Caco-2 (cell line): ENCODE measurements around the gene TNNT1. TPM values are rescaled to one million over a fixed set of nuclear protein-coding genes. Genes with fewer than 3 reads are reported as not detected.

Experiments
- BruUV-seq: library from RNA; stranded (reverse); fragments of 400-500 nt; replicated peaks from 2 replicates; lab custom pipeline; 2021; lab: Mats Ljungman, UMichigan
- CTCF ChIA-PET: fragments of 300-600 bp; sonication (Branson Sonifier 250); formaldehyde crosslinking; loops from one replicate; lab custom pipeline; 2022; ENCODE audit warnings: antibody characterized with exemption; lab: Charles Lee
- POLR2A ChIA-PET: fragments of 300-600 bp; sonication (Branson Sonifier 250); formaldehyde crosslinking; loops from one replicate; lab custom pipeline; 2022; ENCODE audit warnings: antibody characterized with exemption; lab: Charles Lee
- DNase-seq, 2 experiments: peaks; one replicate each; pipeline versions ENCODE4 v3.0.0 to v3.0.0-alpha.2; 2020 to 2022
- H3K27me3 ChIP-seq: replicated peaks from 2 replicates; pipeline ENCODE4 v1.6.0; 2011; ENCODE audit warnings: low read length; ENCODE audit not compliant: control insufficient read depth, insufficient read depth
- H3K36me3 ChIP-seq: 2 replicates; pipeline ENCODE4 v1.5.1; 2011; ENCODE audit warnings: low read length; ENCODE audit not compliant: control insufficient read depth, insufficient read depth
- H3K4me1 ChIP-seq: fragments of 250-450 bp; sonication (Bioruptor Pico); 2 replicates; pipeline ENCODE4 v1.5.1; 2020; ENCODE audit warnings: mild to moderate bottlenecking
- H3K4me3 ChIP-seq: 2 replicates; pipeline ENCODE4 v1.5.1; 2011; ENCODE audit warnings: low read depth, mild to moderate bottlenecking, control low read depth, low read length
- H3K9me3 ChIP-seq: fragments of 250-450 bp; sonication (Bioruptor Pico); 2 replicates; pipeline ENCODE4 v1.5.1; 2020; ENCODE audit warnings: mild to moderate bottlenecking, moderate library complexity
- H3K27ac Mint-ChIP-seq: one replicate; pipeline ENCODE4 v1.8.0; 2022; ENCODE audit warnings: mixed read lengths; ENCODE audit not compliant: unreplicated experiment
- H3K27me3 Mint-ChIP-seq: one replicate; pipeline ENCODE4 v1.8.0; 2022; ENCODE audit warnings: mixed read lengths; ENCODE audit not compliant: insufficient read depth, unreplicated experiment
- H3K36me3 Mint-ChIP-seq: one replicate; pipeline ENCODE4 v1.8.0; 2022; ENCODE audit warnings: mild to moderate bottlenecking, mixed read lengths; ENCODE audit not compliant: insufficient read depth, unreplicated experiment
- H3K4me1 Mint-ChIP-seq: one replicate; pipeline ENCODE4 v1.8.0; 2022; ENCODE audit warnings: low read depth, mixed read lengths; ENCODE audit not compliant: unreplicated experiment
- H3K4me3 Mint-ChIP-seq: one replicate; pipeline ENCODE4 v1.8.0; 2022; ENCODE audit warnings: mild to moderate bottlenecking, moderate library complexity, mixed read lengths; ENCODE audit not compliant: unreplicated experiment
- H3K9me3 Mint-ChIP-seq: one replicate; pipeline ENCODE4 v1.8.0; 2022; ENCODE audit warnings: mixed read lengths; ENCODE audit not compliant: unreplicated experiment
- CTCF ChIP-seq, 2 experiments: fragments of 200-600 bp in 1 of 2; IDR thresholded peaks; 1 replicate in 1 of 2; 2 replicates in 1 of 2; pipeline versions ENCODE4 v1.5.1 to v1.8.0; 2011 to 2022; ENCODE audit warnings: antibody characterized with exemption in 1 of 2, control low read depth in 1 of 2, inconsistent platforms in 1 of 2, low read depth in 1 of 2, low read length in 1 of 2, mild to moderate bottlenecking in 1 of 2, moderate library complexity in 1 of 2; ENCODE audit not compliant: insufficient read depth in 1 of 2, severe bottlenecking in 1 of 2, unreplicated experiment in 1 of 2
- intact Hi-C: fragments of 100-400 bp; cut with micrococcal nuclease; formaldehyde crosslinking; loops from one replicate; pipeline ENCODE4 v1.10.0; 2022; ENCODE audit not compliant: unreplicated experiment
- total RNA-seq: library from RNA; stranded (reverse); gene quantifications from 2 replicates; pipeline ENCODE4 v1.2.3, GENCODE V29; 2022

TNNT1 gene
- total RNA-seq, 1 experiment from 2014 or later: 18.0 TPM

GRCh38 chr19:55196803-55197202 lies 47.8 kb upstream of the TNNT1 start:
- Histone ChIP-seq H3K36me3 (no peaks in the 10 kb centered on the region), H3K27me3 (no peaks in the 10 kb centered on the region), H3K4me1 (no peaks in the 10 kb centered on the region), H3K4me3 (no peak overlapping the region), H3K9me3 (no peaks in the 10 kb centered on the region)
- no TSS peak for BruUV-seq
- no peaks in the 10 kb centered on the region for H3K4me1 Mint-ChIP-seq
- H3K4me3 Mint-ChIP-seq: no peak overlapping the region
- H3K36me3 Mint-ChIP-seq: no peaks in the 10 kb centered on the region
- no peak for TF ChIP-seq CTCF (IDR thresholded peaks at IDR 0.05; ENCODE audit: insufficient read depth in 1 of 2, low read depth in 1 of 2, low read length in 1 of 2, severe bottlenecking in 1 of 2, unreplicated experiment in 1 of 2)
- ChIA-PET POLR2A (no interaction called here), CTCF (no interaction called here)
- no peak overlapping the region for H3K27ac Mint-ChIP-seq
- DNase-seq: no peak
- no peaks in the 10 kb centered on the region for H3K9me3 Mint-ChIP-seq
- no peaks in the 10 kb centered on the region for H3K27me3 Mint-ChIP-seq
- intact Hi-C loops: no loop called here

DNA sequence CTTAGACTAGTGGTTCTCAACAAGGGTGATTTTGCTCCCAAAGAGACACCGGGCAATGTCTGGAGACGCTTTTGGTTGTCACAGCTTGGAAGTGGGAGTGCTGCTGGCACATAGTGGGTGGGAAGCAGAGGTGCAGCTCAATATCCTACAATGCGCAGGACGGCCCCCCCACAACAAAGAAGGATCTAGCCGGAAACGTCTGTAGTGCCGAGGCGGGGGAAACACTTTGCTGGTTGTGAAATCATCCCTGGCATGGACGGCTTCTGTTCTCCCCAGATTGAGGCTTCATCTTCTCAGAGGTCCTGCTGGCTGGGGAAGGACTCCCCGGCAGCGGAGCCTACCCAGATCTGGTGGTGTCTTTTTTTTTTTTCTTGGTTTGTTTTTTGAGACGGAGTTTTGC lies 44.5 kb upstream of the TNNT1 start:
- Mint-ChIP-seq H3K9me3 (no peaks in the 10 kb centered on the region), H3K36me3 (no peaks in the 10 kb centered on the region), H3K27ac (no peak overlapping the region), H3K27me3 (peaks cover 1% of the 10 kb centered on the region), H3K4me3 (no peak overlapping the region), H3K4me1 (no peaks in the 10 kb centered on the region)
- Histone ChIP-seq H3K36me3 (no peaks in the 10 kb centered on the region), H3K9me3 (no peaks in the 10 kb centered on the region), H3K4me1 (no peaks in the 10 kb centered on the region), H3K4me3 (no peak overlapping the region), H3K27me3 (no peaks in the 10 kb centered on the region)
- TF ChIP-seq CTCF (IDR thresholded peaks at IDR 0.05; ENCODE audit: insufficient read depth in 1 of 2, low read depth in 1 of 2, low read length in 1 of 2, severe bottlenecking in 1 of 2, unreplicated experiment in 1 of 2): no peak
- BruUV-seq: no TSS peak
- no peak for DNase-seq
- intact Hi-C loops: no loop called here
- ChIA-PET CTCF (interaction anchor here (0.7 kb wide), 2 partner anchors 10 to 54 kb away, joined by 4 to 5 read pairs; no protein-coding TSS in a partner anchor), POLR2A (interaction anchor here (0.6 kb wide), 1 partner anchor 58 kb away, joined by 10 read pairs; no protein-coding TSS in a partner anchor)

DNA sequence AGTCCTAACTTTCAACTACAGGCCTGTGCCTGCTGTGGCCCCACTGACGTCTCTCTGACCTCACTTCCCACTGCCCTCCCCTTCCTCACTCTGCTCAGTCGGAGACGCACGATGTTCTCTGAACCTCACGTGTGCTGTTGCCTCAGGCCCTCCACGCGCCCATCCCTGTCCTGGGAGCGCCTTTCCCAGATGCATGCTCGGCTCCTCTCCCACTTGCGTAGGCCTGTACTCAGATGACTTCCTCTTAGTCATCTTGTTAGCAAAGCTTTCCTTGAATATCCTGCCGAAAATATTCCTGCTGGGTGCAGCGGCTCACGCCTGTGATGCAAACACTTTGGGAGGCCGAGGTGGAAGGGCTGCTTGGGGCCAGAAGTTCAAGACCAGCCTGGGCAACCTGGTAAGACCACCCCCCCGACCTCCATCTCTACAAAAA lies 40.4 kb upstream of the TNNT1 start:
- DNase-seq: no peak
- no peaks in the 10 kb centered on the region for H3K36me3 Mint-ChIP-seq
- BruUV-seq: no TSS peak
- ChIA-PET CTCF (no interaction called here), POLR2A (no interaction called here)
- H3K4me1 ChIP-seq: no peaks in the 10 kb centered on the region
- intact Hi-C loops: no loop called here
- no peaks in the 10 kb centered on the region for H3K9me3 Mint-ChIP-seq
- H3K4me1 Mint-ChIP-seq: no peaks in the 10 kb centered on the region
- peaks cover 5% of the 10 kb centered on the region for H3K27me3 Mint-ChIP-seq
- no peaks in the 10 kb centered on the region for H3K9me3 ChIP-seq
- no peak overlapping the region for H3K4me3 ChIP-seq
- no peak overlapping the region for H3K4me3 Mint-ChIP-seq
- no peaks in the 10 kb centered on the region for H3K27me3 ChIP-seq
- TF ChIP-seq CTCF (IDR thresholded peaks at IDR 0.05; ENCODE audit: insufficient read depth in 1 of 2, low read depth in 1 of 2, low read length in 1 of 2, severe bottlenecking in 1 of 2, unreplicated experiment in 1 of 2): no peak
- H3K27ac Mint-ChIP-seq: no peak overlapping the region
- no peaks in the 10 kb centered on the region for H3K36me3 ChIP-seq
